CD14-positive monocyte (primary cell): Measurements from ENCODE around the gene RABL6. TPM values are rescaled to one million over a fixed set of nuclear protein-coding genes. Genes with fewer than 3 reads are reported as not detected.
"Not testable (repeated sequence)": the region's sequence is repeated elsewhere in the genome, so short reads cannot be mapped to it uniquely, and the experiment has no call there.

ENCODE experiments used
- DNase-seq, 3 donors: peaks; one replicate each; pipeline ENCODE4 v3.0.0-alpha.2; 2011 to 2022
- H2AFZ ChIP-seq: 2 replicates; pipeline ENCODE4 v1.6.0; 2012; ENCODE audit warnings: mild to moderate bottlenecking, low read depth, low read length, inconsistent platforms; ENCODE audit not compliant: insufficient read depth, poor library complexity, severe bottlenecking
- H3K27ac ChIP-seq, 2 donors: 1 replicate in 1 of 2; 2 replicates in 1 of 2; pipeline ENCODE4 v1.5.1; 2012 to 2013; ENCODE audit warnings: low read length in 2 of 2, control low read depth in 1 of 2, inconsistent platforms in 1 of 2, low read depth in 1 of 2, mild to moderate bottlenecking in 1 of 2
- H3K27me3 ChIP-seq, 2 donors: one replicate each; pipeline versions ENCODE4 v1.6.0 to v1.6.1; 2011 to 2013; ENCODE audit warnings: low read length in 2 of 2; ENCODE audit not compliant: control insufficient read depth in 2 of 2, insufficient read depth in 2 of 2
- H3K36me3 ChIP-seq, 2 donors: replicated peaks in 1 of 2; 1 replicate in 1 of 2; 2 replicates in 1 of 2; pipeline versions ENCODE4 v1.5.1 to v1.6.1; 2012 to 2013; ENCODE audit warnings: low read length in 2 of 2, control low read depth in 1 of 2, inconsistent platforms in 1 of 2, mild to moderate bottlenecking in 1 of 2; ENCODE audit not compliant: insufficient read depth in 2 of 2, control insufficient read depth in 1 of 2
- H3K4me1 ChIP-seq, 2 donors: 1 replicate in 1 of 2; 2 replicates in 1 of 2; pipeline versions ENCODE4 v1.5.1 to v1.6.1; 2012 to 2013; ENCODE audit warnings: low read length in 2 of 2, control low read depth in 1 of 2, inconsistent platforms in 1 of 2, mild to moderate bottlenecking in 1 of 2, moderate library complexity in 1 of 2; ENCODE audit not compliant: insufficient read depth in 2 of 2, control insufficient read depth in 1 of 2
- H3K4me2 ChIP-seq: replicated peaks from 2 replicates; pipeline ENCODE3; 2012; ENCODE audit warnings: low read length, moderate library complexity, mild to moderate bottlenecking; ENCODE audit not compliant: poor library complexity, severe bottlenecking; ENCODE audit errors: extremely low read depth
- H3K4me3 ChIP-seq, 3 experiments: fragments of 200-600 bp in 1 of 3; sonication (generic) in 1 of 3; replicated peaks in 1 of 3; 1 replicate in 2 of 3; 2 replicates in 1 of 3; pipeline ENCODE4 v1.5.1; 2011 to 2013; ENCODE audit warnings: low read length in 3 of 3, mild to moderate bottlenecking in 3 of 3, control low read depth in 2 of 3, low read depth in 2 of 3, inconsistent platforms in 1 of 3, moderate library complexity in 1 of 3
- H3K79me2 ChIP-seq: 2 replicates; pipeline ENCODE4 v1.6.0; 2012; ENCODE audit warnings: mild to moderate bottlenecking, control low read depth, inconsistent platforms, low read length, moderate library complexity; ENCODE audit not compliant: insufficient read depth
- H3K9ac ChIP-seq: 2 replicates; pipeline ENCODE4 v1.6.0; 2017; ENCODE audit warnings: low read length, mild to moderate bottlenecking; ENCODE audit not compliant: insufficient read depth, poor library complexity, severe bottlenecking
- H3K9me3 ChIP-seq, 2 donors: replicated peaks in 1 of 2; 1 replicate in 1 of 2; 2 replicates in 1 of 2; pipeline versions ENCODE4 v1.5.1 to v1.6.1; 2012 to 2013; ENCODE audit warnings: low read length in 2 of 2, control low read depth in 1 of 2; ENCODE audit not compliant: control insufficient read depth in 1 of 2, insufficient read depth in 1 of 2
- H4K20me1 ChIP-seq: 2 replicates; pipeline ENCODE4 v1.6.0; 2012; ENCODE audit warnings: mild to moderate bottlenecking, low read length, control low read depth, moderate library complexity; ENCODE audit not compliant: insufficient read depth
- H3K27ac Mint-ChIP-seq, 7 donors: one replicate each; pipeline ENCODE4 v1.8.0; 2020; ENCODE audit warnings: mild to moderate bottlenecking in 7 of 7, mixed read lengths in 7 of 7, moderate library complexity in 6 of 7, inconsistent platforms in 2 of 7
- H3K27me3 Mint-ChIP-seq, 3 donors: one replicate each; pipeline ENCODE4 v1.8.0; 2021 to 2022; ENCODE audit warnings: low read depth in 3 of 3, mild to moderate bottlenecking in 3 of 3, mixed read lengths in 3 of 3, moderate library complexity in 3 of 3, inconsistent platforms in 1 of 3
- H3K36me3 Mint-ChIP-seq, 2 donors: one replicate each; pipeline ENCODE4 v1.8.0; 2020; ENCODE audit warnings: mixed read lengths in 2 of 2, inconsistent platforms in 1 of 2, mild to moderate bottlenecking in 1 of 2
- H3K4me1 Mint-ChIP-seq: one replicate; pipeline ENCODE4 v1.8.0; 2020; ENCODE audit warnings: mild to moderate bottlenecking, mixed read lengths
- H3K4me3 Mint-ChIP-seq, 2 donors: one replicate each; pipeline ENCODE4 v1.8.0; 2020; ENCODE audit warnings: mild to moderate bottlenecking in 2 of 2, mixed read lengths in 2 of 2, moderate library complexity in 1 of 2
- H3K9me3 Mint-ChIP-seq, 7 donors: one replicate each; pipeline ENCODE4 v1.8.0; 2020 to 2022; ENCODE audit warnings: mixed read lengths in 7 of 7, mild to moderate bottlenecking in 6 of 7, moderate library complexity in 6 of 7, inconsistent platforms in 2 of 7
- CTCF ChIP-seq: fragments of 200-600 bp; IDR thresholded peaks from one replicate; pipeline ENCODE4 v1.8.0; 2022; ENCODE audit warnings: antibody characterized with exemption, mild to moderate bottlenecking
- WGBS: methylation state at CpG from one replicate; pipeline ENCODE4 v1.1.5; 2013; ENCODE audit warnings: missing lambda C conversion rate; ENCODE audit not compliant: insufficient coverage; 5-methylcytosine and 5-hydroxymethylcytosine counted together
- intact Hi-C, 2 donors: fragments of 100-400 bp; cut with micrococcal nuclease; formaldehyde crosslinking; loops; one replicate each; pipeline versions ENCODE4 v1.15.0 to v1.15.1; 2023
- polyA plus RNA-seq, 3 donors: library from polyadenylated mRNA; depleted of rRNA in 1 of 3; unstranded in 2 of 3; stranded (reverse) in 1 of 3; fragments of 300-500 nt in 2 of 3; fragments of >200 nt in 1 of 3; fragmentation: Illumina TruSeq in 2 of 3; gene quantifications; 1 replicate in 2 of 3; 2 replicates in 1 of 3; pipeline ENCODE4 v1.2.3, GENCODE V29; 2012 to 2021

RABL6 gene
- polyA plus RNA-seq, 3 donors, result 6.7 to 30.9 (median 8.1) TPM

DNA sequence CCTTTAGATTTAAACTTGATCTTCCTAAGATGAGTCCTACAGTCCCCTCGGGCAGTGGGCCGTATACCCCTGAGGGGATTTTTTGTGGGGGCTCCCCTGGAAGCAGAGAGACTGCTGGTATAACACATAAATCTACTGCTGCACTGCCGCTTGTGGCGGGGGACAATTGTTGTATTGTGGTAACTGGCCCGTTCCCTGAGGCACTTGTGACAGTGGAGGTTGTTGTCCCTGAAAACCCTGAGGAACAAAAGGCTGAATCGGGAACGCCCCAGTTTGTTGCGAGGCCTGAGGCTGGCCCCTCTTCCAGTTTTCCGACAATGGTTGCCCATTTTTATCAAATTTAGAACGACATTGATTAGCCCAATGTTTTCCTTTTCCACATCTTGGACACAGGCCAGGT, 21.3 kb upstream of the RABL6 start:
- Histone ChIP-seq H3K36me3 (no peaks in the 10 kb centered on the region), H3K27ac (no peak overlapping the region), H3K27me3 (no peaks in the 10 kb centered on the region), H3K9me3 (no peaks in the 10 kb centered on the region), H3K4me1 (peaks cover 7 to 10% of the 10 kb centered on the region in 2 donors), H4K20me1 (no peaks in the 10 kb centered on the region), H3K79me2 (no peaks in the 10 kb centered on the region), H3K4me2 (no peak overlapping the region), H3K4me3 (no peak overlapping the region), H2AFZ (no peak overlapping the region), H3K9ac (no peak overlapping the region)
- no peak overlapping the region for H3K27ac Mint-ChIP-seq
- no peak for TF ChIP-seq CTCF
- peaks cover 8% of the 10 kb centered on the region for H3K4me1 Mint-ChIP-seq
- no peak for DNase-seq
- H3K9me3 Mint-ChIP-seq, result no peaks in the 10 kb centered on the region
- H3K36me3 Mint-ChIP-seq, result no peaks in the 10 kb centered on the region
- H3K4me3 Mint-ChIP-seq, result no peak overlapping the region
- 95% methylated on average over 5 of the region's 10 CpGs for WGBS
- intact Hi-C loops, result loop anchor here (5.0 to 10.0 kb wide), 2 partner anchors 246 to 278 kb away; partner anchors contain the start of gene FUT7 (in 1 of the 2)
- H3K27me3 Mint-ChIP-seq, result peaks cover 0 to 3% (median 0%) of the 10 kb centered on the region in 3 donors

DNA sequence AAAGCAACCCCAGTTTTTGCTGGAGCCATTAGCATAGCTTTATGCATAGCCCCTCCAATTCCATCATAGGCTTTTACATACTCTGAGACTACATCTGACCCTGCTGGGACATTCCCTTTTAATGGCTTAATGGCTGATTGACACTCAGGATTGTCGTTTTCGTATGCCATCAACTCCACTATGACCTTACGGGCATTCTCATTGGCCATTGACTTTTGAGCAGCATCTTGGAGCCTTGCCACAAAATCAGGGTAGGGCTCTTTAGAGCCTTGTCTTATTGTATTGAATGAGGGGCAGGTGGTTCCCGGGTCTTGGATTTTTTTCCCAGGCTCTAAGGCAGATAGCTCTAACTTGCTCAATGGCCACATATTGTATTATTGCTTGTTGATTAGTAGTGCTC, 20.8 kb upstream of the RABL6 start:
- H3K4me3 ChIP-seq, result not testable (repeated sequence)
- H3K4me1 Mint-ChIP-seq, result peaks cover 10% of the 10 kb centered on the region
- WGBS, result 80% methylated on average over 3 of the region's 4 CpGs

More for the DNA sequence above, 20.8 kb upstream of the RABL6 start:
- not testable (repeated sequence) for H3K27ac ChIP-seq, H3K4me2 ChIP-seq, H2AFZ ChIP-seq, H4K20me1 ChIP-seq, H3K9me3 Mint-ChIP-seq, H3K9ac ChIP-seq, H3K36me3 ChIP-seq, H3K36me3 Mint-ChIP-seq, H3K4me3 Mint-ChIP-seq, H3K27ac Mint-ChIP-seq, H3K27me3 Mint-ChIP-seq, DNase-seq, H3K79me2 ChIP-seq, H3K9me3 ChIP-seq, H3K27me3 ChIP-seq
- peaks cover 12 to 15% of the 10 kb centered on the region in 2 donors for H3K4me1 ChIP-seq
- intact Hi-C loops, result loop anchor here (1.0 to 10.0 kb wide), 3 partner anchors 245 to 278 kb away; partner anchors contain the start of gene FUT7 (in 1 of the 2)
